Upper lobe of left lung (tissue), 4 donors: ENCODE results near the gene PEPD.

ENCODE experiments used
- CTCF ChIP-seq, 6 experiments: fragments of 450-650 bp in 4 of 6; fragments of 200-600 bp in 2 of 6; sonication (generic) in 2 of 6; IDR thresholded peaks; one replicate each; pipeline ENCODE4 v1.5.1; 2016 to 2019; ENCODE audit warnings: antibody characterized with exemption in 6 of 6
- POLR2A ChIP-seq, 4 donors: fragments of 450-650 bp; IDR thresholded peaks; one replicate each; pipeline ENCODE4 v1.5.1; 2016 to 2017; ENCODE audit warnings: antibody characterized with exemption in 4 of 4, mild to moderate bottlenecking in 2 of 4

DNA sequence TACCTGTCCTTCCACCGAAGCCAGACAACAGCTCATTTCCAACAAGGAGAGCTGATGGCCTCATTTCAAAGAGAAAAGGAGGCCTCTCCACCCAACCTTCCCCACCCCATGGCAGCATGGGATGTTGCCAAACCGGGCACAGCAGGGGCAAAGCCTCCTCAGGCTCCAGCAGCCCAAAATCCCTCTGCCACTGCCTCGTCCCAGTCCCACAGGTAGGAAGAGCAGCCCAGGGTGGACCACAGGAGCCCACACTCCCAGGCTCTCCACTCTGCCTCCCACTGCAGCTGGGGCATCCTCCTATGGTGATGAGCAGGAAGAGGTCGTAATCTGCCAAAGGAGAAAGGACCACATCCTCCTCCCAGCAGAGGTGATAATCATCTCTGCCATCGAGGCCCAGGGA, 50.9 kb downstream of the PEPD start:
- TF ChIP-seq POLR2A (IDR thresholded peaks at IDR 0.05) (no peak), CTCF (IDR thresholded peaks at IDR 0.05) (no peak)
